Cardiac muscle cell (in vitro differentiated cells and primary cell): ENCODE data around the gene SPON2. TPM values are rescaled to one million over a fixed set of nuclear protein-coding genes. Genes with fewer than 3 reads are reported as not detected.

Source experiments
- DNase-seq, 2 donors: peaks; one replicate each; pipeline versions ENCODE4 v3.0.0 to v3.0.0-alpha.2; 2010 to 2017; ENCODE audit warnings: low read depth in 1 of 2, low spot score in 1 of 2
- H3K27ac ChIP-seq: fragments of 200-600 bp; sonication (generic); 2 replicates; pipeline ENCODE4 v1.5.1; 2016
- H3K27me3 ChIP-seq: fragments of 200-600 bp; sonication (generic); 2 replicates; pipeline ENCODE4 v1.6.0; 2016; ENCODE audit warnings: control low read depth
- H3K36me3 ChIP-seq: fragments of 200-600 bp; sonication (generic); 2 replicates; pipeline ENCODE4 v1.5.1; 2016; ENCODE audit warnings: control low read depth
- H3K4me1 ChIP-seq: fragments of 200-600 bp; sonication (generic); 2 replicates; pipeline ENCODE4 v1.8.1; 2017; ENCODE audit warnings: low read depth, mild to moderate bottlenecking, mixed run types
- H3K4me3 ChIP-seq: fragments of 200-600 bp; sonication (generic); 2 replicates; pipeline ENCODE4 v1.5.1; 2016; ENCODE audit warnings: mild to moderate bottlenecking
- H3K9me3 ChIP-seq: fragments of 200-600 bp; sonication (generic); 2 replicates; pipeline ENCODE4 v1.5.1; 2017; ENCODE audit warnings: low read depth, mild to moderate bottlenecking, control low read depth
- polyA plus RNA-seq: library from polyadenylated mRNA; unstranded; fragments of >200 nt; fragmentation: Nextera tagmentation; extraction: Ambion mirVana; gene quantifications from 2 replicates; pipeline ENCODE4 v1.2.1, GENCODE V29; 2016
- total RNA-seq: library from RNA; depleted of rRNA; stranded (reverse); fragments of >200 nt; gene quantifications from 2 replicates; pipeline ENCODE4 v1.2.3, GENCODE V29; 2016
- TF ChIP-seq, protein P1 (sequence below): IDR thresholded peaks from 2 replicates; pipeline ENCODE4 v1.5.1; 2012; ENCODE audit warnings: low read depth, mild to moderate bottlenecking, low read length

SPON2 gene
- total and polyA plus RNA-seq, 2 experiments from 2014 or later, result 0.12 to 0.98 TPM

DNA sequence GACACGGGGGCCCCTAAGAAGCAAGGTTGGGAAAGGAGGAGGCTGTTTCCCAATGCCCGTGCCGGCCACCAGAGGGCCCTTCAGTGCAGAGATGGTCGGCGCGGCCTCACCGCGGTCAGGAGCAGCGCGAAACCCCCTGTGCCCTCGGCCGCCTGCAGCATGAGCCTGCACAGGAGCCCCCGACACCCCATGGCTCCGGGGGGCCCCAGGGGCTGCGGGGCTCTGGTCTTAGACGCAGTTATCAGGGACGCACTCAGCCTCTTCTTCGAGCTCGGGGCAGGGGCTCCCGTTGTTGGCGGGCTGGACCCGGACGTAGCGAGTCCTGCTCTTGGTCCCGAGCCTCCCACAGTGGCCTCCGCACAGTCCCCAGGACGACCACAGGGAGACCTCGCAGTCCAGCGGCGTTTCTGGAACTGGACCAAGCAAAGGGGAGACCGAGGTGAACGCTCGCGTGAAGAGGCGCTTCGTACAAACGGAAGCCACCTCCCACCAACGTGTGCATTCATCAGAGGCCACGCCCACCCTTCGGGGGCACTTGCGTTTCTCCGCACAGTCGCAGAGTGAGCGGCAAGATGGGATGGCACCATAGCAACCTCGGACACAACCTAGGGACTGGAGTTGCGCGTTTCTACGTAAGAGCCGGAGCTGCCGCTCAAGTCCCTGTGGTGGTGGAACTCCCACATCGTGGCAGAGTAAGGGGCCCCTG, 5.0 kb downstream of the SPON2 start:
- Histone ChIP-seq H3K36me3 (no peaks in the 10 kb centered on the region), H3K9me3 (no peaks in the 10 kb centered on the region), H3K4me3 (peak overlapping the region; percentile 31), H3K27ac (no peak overlapping the region), H3K4me1 (no peaks in the 10 kb centered on the region), H3K27me3 (peaks cover 66% of the 10 kb centered on the region)
- TF ChIP-seq, protein P1, sequence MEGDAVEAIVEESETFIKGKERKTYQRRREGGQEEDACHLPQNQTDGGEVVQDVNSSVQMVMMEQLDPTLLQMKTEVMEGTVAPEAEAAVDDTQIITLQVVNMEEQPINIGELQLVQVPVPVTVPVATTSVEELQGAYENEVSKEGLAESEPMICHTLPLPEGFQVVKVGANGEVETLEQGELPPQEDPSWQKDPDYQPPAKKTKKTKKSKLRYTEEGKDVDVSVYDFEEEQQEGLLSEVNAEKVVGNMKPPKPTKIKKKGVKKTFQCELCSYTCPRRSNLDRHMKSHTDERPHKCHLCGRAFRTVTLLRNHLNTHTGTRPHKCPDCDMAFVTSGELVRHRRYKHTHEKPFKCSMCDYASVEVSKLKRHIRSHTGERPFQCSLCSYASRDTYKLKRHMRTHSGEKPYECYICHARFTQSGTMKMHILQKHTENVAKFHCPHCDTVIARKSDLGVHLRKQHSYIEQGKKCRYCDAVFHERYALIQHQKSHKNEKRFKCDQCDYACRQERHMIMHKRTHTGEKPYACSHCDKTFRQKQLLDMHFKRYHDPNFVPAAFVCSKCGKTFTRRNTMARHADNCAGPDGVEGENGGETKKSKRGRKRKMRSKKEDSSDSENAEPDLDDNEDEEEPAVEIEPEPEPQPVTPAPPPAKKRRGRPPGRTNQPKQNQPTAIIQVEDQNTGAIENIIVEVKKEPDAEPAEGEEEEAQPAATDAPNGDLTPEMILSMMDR, result peak; percentile 89
- DNase-seq, result peak; percentile 83 to 86

DNA sequence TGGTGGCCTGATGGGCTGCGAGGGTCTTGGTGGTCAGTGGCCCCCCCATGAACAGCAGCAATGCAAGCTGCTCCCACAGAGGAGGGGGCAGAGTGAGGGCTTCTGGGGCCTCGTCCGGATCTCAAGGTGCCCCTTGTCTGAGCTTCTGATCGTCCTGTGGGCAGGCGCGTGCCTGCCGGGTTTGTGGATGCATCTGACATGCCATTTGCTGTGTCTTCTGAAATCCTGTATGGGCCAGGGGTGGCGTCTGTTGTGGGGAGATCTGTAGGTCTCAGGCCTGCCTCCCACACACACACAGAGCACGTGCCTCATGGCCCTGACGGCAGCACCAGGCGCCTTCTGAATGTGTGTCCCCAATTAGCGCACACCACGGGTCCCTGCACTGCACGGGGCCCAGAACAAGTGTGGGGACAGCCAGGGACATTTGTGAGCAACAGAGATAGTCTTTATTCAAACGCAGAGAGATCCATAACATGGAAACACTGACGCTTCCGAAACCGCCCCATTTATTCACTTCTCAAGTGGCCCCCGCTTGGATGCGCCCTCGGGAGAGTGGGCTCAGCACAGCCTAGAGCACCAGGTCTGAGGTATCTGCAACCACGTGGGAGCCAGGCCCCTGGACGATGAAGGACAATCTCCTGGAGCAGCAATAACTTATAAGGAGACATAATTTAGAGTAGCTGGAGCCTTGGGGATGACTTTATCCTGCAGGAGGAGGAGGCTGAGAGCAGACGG, 5.7 kb downstream of the SPON2 start:
- H3K4me3 ChIP-seq, result no peak overlapping the region
- no peak overlapping the region for H3K27ac ChIP-seq
- H3K27me3 ChIP-seq, result peaks cover 59% of the 10 kb centered on the region
- DNase-seq, result peak in 1 of 2 donors; percentile 33
- no peaks in the 10 kb centered on the region for H3K4me1 ChIP-seq
- H3K9me3 ChIP-seq, result no peaks in the 10 kb centered on the region
- TF ChIP-seq, protein P1, result no peak
- no peaks in the 10 kb centered on the region for H3K36me3 ChIP-seq

- no peak for DNase-seq
- Histone ChIP-seq H3K4me1 (no peaks in the 10 kb centered on the region), H3K9me3 (no peaks in the 10 kb centered on the region), H3K27me3 (peaks cover 43% of the 10 kb centered on the region), H3K27ac (no peak overlapping the region), H3K36me3 (no peaks in the 10 kb centered on the region), H3K4me3 (no peak overlapping the region)
- TF ChIP-seq, protein P1, result no peak
Observed at GRCh38 chr4:1164956-1165545, 7.3 kb downstream of the SPON2 start.

DNA sequence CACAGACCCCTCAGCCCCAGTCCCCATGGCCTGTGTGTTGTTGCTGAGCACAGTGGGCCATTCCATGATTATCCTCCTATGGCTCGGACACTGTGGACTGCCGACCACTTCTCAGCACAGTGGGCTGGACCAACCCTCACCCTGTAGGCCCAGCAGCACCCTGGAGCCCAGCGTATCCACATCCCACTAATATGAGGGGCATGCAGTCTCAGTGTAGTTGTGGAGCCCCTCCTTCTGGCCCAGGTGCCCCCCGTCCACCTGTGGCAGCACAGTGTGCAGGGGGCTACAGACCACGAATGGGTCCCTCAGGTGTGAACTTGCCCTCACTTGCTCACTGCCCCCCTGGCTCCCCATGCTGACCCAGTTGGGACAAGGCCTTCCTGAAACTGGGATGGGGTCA, 7.9 kb downstream of the SPON2 start:
- H3K9me3 ChIP-seq, result no peaks in the 10 kb centered on the region
- no peak overlapping the region for H3K4me3 ChIP-seq
- TF ChIP-seq, protein P1, result no peak
- H3K27ac ChIP-seq, result no peak overlapping the region
- DNase-seq, result no peak
- H3K27me3 ChIP-seq, result peaks cover 37% of the 10 kb centered on the region
- H3K36me3 ChIP-seq, result no peaks in the 10 kb centered on the region
- no peaks in the 10 kb centered on the region for H3K4me1 ChIP-seq

DNA sequence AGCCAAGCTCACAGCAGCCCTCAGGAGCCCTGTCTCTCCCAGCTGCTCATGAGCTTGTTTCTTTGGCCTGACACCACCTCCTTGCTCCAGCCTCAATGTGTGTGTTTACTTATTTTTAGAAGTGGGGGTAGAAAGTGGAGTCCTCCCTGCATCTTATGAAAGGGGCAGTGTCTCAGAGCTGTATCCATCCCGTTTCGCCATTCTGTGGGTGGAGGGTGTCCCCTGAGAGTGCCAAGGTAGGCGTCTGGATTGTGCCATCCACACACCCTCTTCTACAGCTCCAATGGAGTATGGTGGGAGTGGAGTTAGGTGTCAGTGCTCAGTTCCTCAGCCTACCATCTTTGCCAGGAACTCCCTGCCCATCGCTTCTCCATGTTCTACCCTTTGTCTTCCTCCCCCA, 8.3 kb downstream of the SPON2 start:
- H3K36me3 ChIP-seq, result no peaks in the 10 kb centered on the region
- no peaks in the 10 kb centered on the region for H3K9me3 ChIP-seq
- TF ChIP-seq, protein P1, result no peak
- H3K27ac ChIP-seq, result no peak overlapping the region
- no peaks in the 10 kb centered on the region for H3K4me1 ChIP-seq
- no peak overlapping the region for H3K4me3 ChIP-seq
- DNase-seq, result no peak
- H3K27me3 ChIP-seq, result peaks cover 33% of the 10 kb centered on the region
